T47D (cell line): ENCODE measurements around the gene SLC14A1.

Experiments used
- DNase-seq, 2 experiments: peaks; one replicate each; pipeline versions ENCODE4 v3.0.0 to v3.0.0-alpha.2; 2011 to 2012; ENCODE audit warnings: low read depth in 1 of 2, low spot score in 1 of 2
- JUND ChIP-seq: IDR thresholded peaks from 2 replicates; pipeline ENCODE4 v1.6.1; 2012; ENCODE audit warnings: low read depth
- in situ Hi-C: cut with HindIII; loops from 2 replicates; pipeline ENCODE4 v1.10.0; 2016; ENCODE audit warnings: low sequenced_read_pairs, low pct_unique_long_range_greater_than_20kb

SLC14A1 gene

GRCh38 chr18:45728336-45729010 is 4.5 kb downstream of the SLC14A1 start:
- in situ Hi-C loops = no loop called here
- no peak for DNase-seq
- TF ChIP-seq JUND = no peak

DNA sequence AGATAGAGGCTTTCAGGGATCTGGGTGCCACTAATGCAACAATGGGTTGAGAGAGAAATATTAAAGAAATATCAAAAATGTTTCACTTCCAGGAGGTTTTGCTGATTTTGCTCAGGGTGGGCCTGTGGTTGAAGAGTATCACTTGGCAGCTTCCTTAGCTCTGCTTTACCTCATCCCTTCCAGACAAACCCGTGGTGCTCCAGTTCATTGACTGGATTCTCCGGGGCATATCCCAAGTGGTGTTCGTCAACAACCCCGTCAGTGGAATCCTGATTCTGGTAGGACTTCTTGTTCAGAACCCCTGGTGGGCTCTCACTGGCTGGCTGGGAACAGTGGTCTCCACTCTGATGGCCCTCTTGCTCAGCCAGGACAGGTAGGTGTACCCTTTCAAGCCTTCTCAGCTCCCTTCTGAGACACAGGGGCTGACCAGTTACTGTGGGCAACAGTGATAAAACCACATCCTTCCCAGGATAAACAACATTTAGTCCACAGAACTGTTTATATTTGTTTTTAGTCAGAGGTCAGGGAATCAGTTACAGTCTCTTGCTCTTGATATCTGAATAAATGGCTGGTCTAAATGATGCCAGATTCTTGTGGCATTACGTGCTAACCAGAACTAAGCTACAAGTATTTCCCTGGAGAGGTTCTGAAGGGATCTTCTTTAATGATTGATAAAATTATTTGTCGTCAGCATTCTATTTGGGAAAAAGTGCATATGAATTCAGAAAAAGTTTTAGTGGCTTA is 7.0 kb downstream of the SLC14A1 start:
- TF ChIP-seq JUND = no peak
- no peak for DNase-seq
- in situ Hi-C loops = no loop called here

GRCh38 chr18:45731716-45732115 is 7.7 kb downstream of the SLC14A1 start:
- in situ Hi-C loops = no loop called here
- no peak for DNase-seq
- no peak for TF ChIP-seq JUND

DNA sequence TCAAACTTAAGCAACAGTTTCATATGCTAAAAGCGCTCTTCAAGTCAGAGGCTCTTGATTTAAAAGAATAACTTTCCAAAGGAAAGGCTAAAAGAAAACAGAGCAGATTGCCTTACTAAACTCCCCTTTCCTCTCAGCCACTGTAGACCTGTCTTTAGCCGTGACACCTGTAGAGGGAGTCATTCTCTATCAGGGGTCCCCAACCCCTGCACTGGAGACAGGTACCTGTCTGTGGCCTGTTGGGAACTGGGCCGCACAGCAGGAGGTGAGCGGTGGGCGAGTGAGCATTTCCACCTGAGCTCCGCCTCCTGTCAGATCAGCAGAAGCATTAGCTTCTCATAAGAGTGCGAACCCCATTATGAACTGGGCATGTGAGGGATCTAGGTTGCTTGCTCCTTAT is 9.6 kb downstream of the SLC14A1 start:
- in situ Hi-C loops = no loop called here
- TF ChIP-seq JUND = no peak
- no peak for DNase-seq

DNA sequence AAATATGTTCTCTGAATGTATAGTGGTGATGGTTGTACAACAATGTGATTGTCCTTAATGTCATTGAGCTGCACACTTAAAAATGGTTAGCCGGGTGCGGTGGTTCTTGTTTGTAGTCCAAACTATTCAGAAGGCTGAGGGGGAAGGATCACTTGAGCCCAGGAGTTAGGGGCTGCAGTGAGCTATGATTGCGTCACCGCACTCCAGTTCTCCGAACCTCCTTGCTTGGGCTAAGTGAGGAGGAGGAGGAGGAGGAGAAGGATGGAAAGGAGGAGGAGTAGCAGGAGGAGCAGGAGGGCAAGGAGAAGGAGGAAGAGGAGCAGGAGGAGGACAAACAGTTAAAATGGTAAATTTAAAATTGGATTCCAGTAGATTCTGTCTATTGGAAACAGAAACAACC is 10.5 kb downstream of the SLC14A1 start:
- in situ Hi-C loops = no loop called here
- no peak for DNase-seq
- TF ChIP-seq JUND = no peak

DNA sequence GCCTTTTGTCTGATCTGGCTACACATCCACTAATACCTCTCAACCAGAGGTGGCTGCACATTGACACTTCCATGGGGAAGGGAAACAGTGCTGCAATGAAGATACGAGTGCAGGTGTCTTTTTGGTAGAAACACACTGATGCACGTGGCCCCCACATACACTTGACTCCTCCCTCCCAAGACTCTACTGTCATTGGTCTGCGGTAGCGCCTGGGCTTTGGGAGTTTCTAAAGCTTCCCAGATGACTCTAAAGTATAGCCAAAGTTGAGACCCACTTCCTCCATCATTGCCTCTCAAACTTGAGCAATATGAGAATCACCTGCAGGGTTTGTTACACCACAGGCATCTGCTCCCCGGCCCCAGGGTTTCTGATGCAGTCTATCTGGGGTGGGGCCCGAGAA is 11.0 kb downstream of the SLC14A1 start:
- no peak for DNase-seq
- in situ Hi-C loops = no loop called here
- TF ChIP-seq JUND = no peak

DNA sequence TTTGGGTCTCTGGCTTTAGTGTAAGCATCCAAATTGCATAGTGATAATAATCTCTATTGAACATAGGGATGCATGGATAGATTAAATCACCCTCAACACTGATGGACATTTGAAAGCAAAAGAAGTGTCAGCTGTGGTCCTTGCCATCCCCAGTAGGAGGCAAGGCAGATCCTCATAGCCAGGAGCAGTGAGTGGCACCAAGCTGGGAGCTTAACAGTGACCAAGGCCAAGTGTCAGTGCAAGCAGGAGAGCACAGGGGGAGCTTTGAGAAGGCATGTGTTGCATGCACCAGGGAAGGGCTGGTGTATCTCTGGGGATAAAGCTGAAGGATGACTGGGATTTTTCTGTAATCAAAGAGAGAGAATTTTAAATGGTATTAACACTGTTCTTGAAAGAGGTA is 14.7 kb downstream of the SLC14A1 start:
- no peak for TF ChIP-seq JUND
- peak in 1 of 2 experiments; percentile 32 for DNase-seq
- in situ Hi-C loops = no loop called here

- in situ Hi-C loops = no loop called here
- TF ChIP-seq JUND = no peak
Measured at GRCh38 chr18:45739268-45739667, 15.3 kb downstream of the SLC14A1 start.

DNA sequence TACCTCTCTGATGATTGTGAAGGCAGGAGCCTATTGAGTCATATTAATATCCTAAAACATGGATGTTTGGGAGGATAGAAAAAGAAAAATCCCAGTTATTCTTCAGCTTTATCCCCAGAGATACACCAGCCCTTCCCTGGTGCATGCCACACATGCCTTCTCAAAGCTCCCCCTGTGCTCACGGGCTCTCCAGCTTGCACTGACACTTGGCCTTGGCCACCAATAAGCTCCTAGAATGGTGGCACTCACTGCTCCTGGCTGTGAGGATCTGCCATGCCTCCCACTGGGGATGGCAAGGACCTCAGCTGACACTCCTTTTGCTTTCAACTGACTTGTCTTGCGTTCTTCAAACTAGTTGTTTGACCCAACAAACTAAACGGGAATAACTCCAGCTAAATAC is 15.9 kb downstream of the SLC14A1 start:
- in situ Hi-C loops = no loop called here
- no peak for TF ChIP-seq JUND
- DNase-seq = no peak

More at GRCh38 chr18:45739268-45739667, 15.3 kb downstream of the SLC14A1 start:
- peak in 1 of 2 experiments; percentile 30 for DNase-seq

- in situ Hi-C loops = no loop called here
- DNase-seq = no peak
- no peak for TF ChIP-seq JUND
Measured at GRCh38 chr18:45741056-45741455, 17.1 kb downstream of the SLC14A1 start.

DNA sequence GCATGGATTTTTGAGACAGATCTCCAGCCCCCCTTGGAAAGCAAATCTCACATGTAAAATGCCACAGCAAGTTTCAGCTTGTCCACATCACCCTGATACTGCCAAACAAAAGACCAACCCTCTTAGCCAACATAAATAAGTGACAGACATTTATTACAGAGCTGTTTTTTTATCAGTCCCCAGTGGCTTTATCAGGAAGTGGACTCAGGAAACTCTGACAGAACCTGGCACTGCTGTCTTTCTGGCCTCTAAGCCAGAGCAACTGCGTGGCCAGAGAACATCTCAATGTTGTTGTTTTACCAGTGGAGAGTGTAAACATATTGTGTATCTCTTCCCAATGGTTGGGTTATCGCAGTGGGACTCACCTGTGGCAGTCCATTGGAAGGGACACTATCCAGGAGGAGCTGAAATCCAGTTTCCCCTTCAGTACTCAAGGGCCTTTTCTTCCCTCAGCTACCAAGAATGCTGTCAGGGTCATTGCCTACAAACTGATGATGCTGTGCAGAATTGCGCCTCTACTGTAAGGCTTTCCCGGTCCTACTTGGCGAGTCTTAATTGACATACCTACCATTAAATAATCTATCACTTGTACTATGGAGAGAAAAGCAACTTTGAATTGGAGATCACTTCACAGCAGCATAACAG is 22.0 kb downstream of the SLC14A1 start:
- in situ Hi-C loops = no loop called here
- DNase-seq = no peak
- TF ChIP-seq JUND = no peak

DNA sequence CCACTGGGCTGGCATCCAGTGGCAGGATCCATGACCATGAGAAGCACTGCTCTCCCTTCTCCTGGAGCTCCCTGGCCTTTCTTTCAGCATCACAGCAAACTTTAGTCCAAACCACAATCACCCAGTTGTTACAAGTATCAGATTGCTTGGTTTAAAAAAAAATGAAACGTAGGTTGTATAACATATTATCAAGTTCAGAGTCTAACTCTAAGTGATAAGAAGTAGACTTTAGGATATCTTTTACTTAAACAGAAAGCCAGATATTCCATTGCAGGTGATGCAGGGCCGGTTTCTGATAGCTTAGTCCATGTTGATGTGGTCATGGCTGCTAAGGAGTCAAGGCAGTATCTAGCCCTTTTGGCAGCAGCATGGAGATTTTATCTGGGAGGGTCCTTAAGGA is 24.5 kb downstream of the SLC14A1 start:
- in situ Hi-C loops = no loop called here
- no peak for TF ChIP-seq JUND
- no peak for DNase-seq

- in situ Hi-C loops = no loop called here
- no peak for DNase-seq
- TF ChIP-seq JUND = no peak
Measured at GRCh38 chr18:45749918-45750689, 26.1 kb downstream of the SLC14A1 start.
